KBM-7 (cell line): ENCODE data around the gene UBE2QL1.

Experiments
- DNase-seq: peaks from one replicate; pipeline ENCODE4 v3.0.0-alpha.2; 2015
- in situ Hi-C: fragments of 300-500 bp; cut with MboI; formaldehyde crosslinking; loops from 2 replicates; pipeline ENCODE4 v1.14.3; 2020; ENCODE audit warnings: low sequenced_read_pairs, low pct_unique_long_range_greater_than_20kb, mixed read lengths

UBE2QL1 gene

GRCh38 chr5:6450319-6450833 lies 1.7 kb downstream of the UBE2QL1 start:
- in situ Hi-C loops = no loop called here
- DNase-seq = no peak

- in situ Hi-C loops = no loop called here
- DNase-seq = no peak
These were observed 4.2 kb downstream of the UBE2QL1 start for GRCh38 chr5:6452622-6453504.

GRCh38 chr5:6453937-6454560 lies 5.4 kb downstream of the UBE2QL1 start:
- DNase-seq = no peak
- in situ Hi-C loops = no loop called here

GRCh38 chr5:6454628-6455053 lies 6.0 kb downstream of the UBE2QL1 start:
- in situ Hi-C loops = no loop called here
- no peak for DNase-seq

- in situ Hi-C loops = no loop called here
- no peak for DNase-seq
These were observed 7.0 kb downstream of the UBE2QL1 start for GRCh38 chr5:6455571-6456200.

GRCh38 chr5:6456766-6457370 lies 8.2 kb downstream of the UBE2QL1 start:
- in situ Hi-C loops = no loop called here
- DNase-seq = no peak

GRCh38 chr5:6457592-6457991 lies 8.9 kb downstream of the UBE2QL1 start:
- no peak for DNase-seq
- in situ Hi-C loops = no loop called here

GRCh38 chr5:6458833-6459232 lies 10.2 kb downstream of the UBE2QL1 start:
- DNase-seq = no peak
- in situ Hi-C loops = no loop called here

GRCh38 chr5:6459896-6460295 lies 11.2 kb downstream of the UBE2QL1 start:
- in situ Hi-C loops = no loop called here
- no peak for DNase-seq

- in situ Hi-C loops = no loop called here
These were observed 12.3 kb downstream of the UBE2QL1 start for GRCh38 chr5:6461006-6461405.

GRCh38 chr5:6461793-6462650 lies 13.4 kb downstream of the UBE2QL1 start:
- DNase-seq = no peak
- in situ Hi-C loops = no loop called here

More at GRCh38 chr5:6461006-6461405, 12.3 kb downstream of the UBE2QL1 start:
- DNase-seq = no peak

GRCh38 chr5:6462671-6463070 lies 14.0 kb downstream of the UBE2QL1 start:
- DNase-seq = no peak
- in situ Hi-C loops = no loop called here

GRCh38 chr5:6464441-6464840 lies 15.8 kb downstream of the UBE2QL1 start:
- DNase-seq = no peak

GRCh38 chr5:6465831-6466790 lies 17.5 kb downstream of the UBE2QL1 start:
- DNase-seq = no peak
- in situ Hi-C loops = no loop called here

More at GRCh38 chr5:6464441-6464840, 15.8 kb downstream of the UBE2QL1 start:
- in situ Hi-C loops = no loop called here

- in situ Hi-C loops = no loop called here
These were observed 18.4 kb downstream of the UBE2QL1 start for GRCh38 chr5:6466975-6467567.

GRCh38 chr5:6467591-6467990 lies 18.9 kb downstream of the UBE2QL1 start:
- no peak for DNase-seq
- in situ Hi-C loops = no loop called here

More at GRCh38 chr5:6466975-6467567, 18.4 kb downstream of the UBE2QL1 start:
- DNase-seq = no peak

GRCh38 chr5:6468104-6468503 lies 19.4 kb downstream of the UBE2QL1 start:
- DNase-seq = no peak
- in situ Hi-C loops = no loop called here
